HEK293 (cell line): ENCODE results near the gene AMT.

Source experiments
- CTCF ChIA-PET: fragments of 350-600 bp; formaldehyde crosslinking; extraction: SDS; loops from one replicate; lab custom pipeline; 2021; ENCODE audit warnings: antibody characterized with exemption; lab: Yijun Ruan, JAX
- POLR2A ChIA-PET: fragments of 300-600 bp; formaldehyde crosslinking; extraction: SDS; loops from one replicate; lab custom pipeline; 2020; ENCODE audit warnings: antibody characterized with exemption, inconsistent platforms; lab: Yijun Ruan, JAX
- H3K27ac ChIP-seq: fragments of 200-500 bp; sonication (Bioruptor generic); 2 replicates; pipeline ENCODE4 v1.5.1; 2014; ENCODE audit warnings: low read depth, low read length, control low read depth, inconsistent platforms; ENCODE audit errors: extremely low read depth
- H3K36me3 ChIP-seq, 2 experiments: fragments of 200-500 bp in 1 of 2; sonication (Bioruptor generic) in 1 of 2; 1 replicate in 1 of 2; 2 replicates in 1 of 2; pipeline ENCODE4 v1.5.1; 2014 to 2017; ENCODE audit warnings: inconsistent platforms in 2 of 2, low read length in 2 of 2; ENCODE audit not compliant: control insufficient read depth in 2 of 2, insufficient read depth in 1 of 2
- H3K4me1 ChIP-seq: fragments of 200-500 bp; sonication (Bioruptor generic); 2 replicates; pipeline ENCODE4 v1.5.1; 2014; ENCODE audit warnings: mild to moderate bottlenecking, low read length, inconsistent platforms; ENCODE audit not compliant: control insufficient read depth, insufficient read depth
- H3K4me3 ChIP-seq: 2 replicates; pipeline ENCODE4 v1.5.1; 2011; ENCODE audit warnings: low read depth, mild to moderate bottlenecking, control low read depth, low read length, moderate library complexity
- H3K9me3 ChIP-seq: fragments of 200-500 bp; sonication (Bioruptor generic); 2 replicates; pipeline ENCODE4 v1.5.1; 2014; ENCODE audit warnings: low read depth, low read length, inconsistent platforms; ENCODE audit not compliant: control insufficient read depth, insufficient read depth
- IKZF3 ChIP-seq: fragments of 450-650 bp; IDR thresholded peaks from 2 replicates; pipeline ENCODE4 v1.5.0; 2018; ENCODE audit warnings: missing biosample characterization, mild to moderate bottlenecking, missing genetic modification characterization, moderate library complexity
- KLF10 ChIP-seq: fragments of 450-650 bp; IDR thresholded peaks from 2 replicates; pipeline ENCODE4 v1.5.1; 2018; ENCODE audit warnings: missing biosample characterization, mild to moderate bottlenecking, missing genetic modification characterization
- REPIN1 ChIP-seq: fragments of 450-650 bp; formaldehyde crosslinking; IDR thresholded peaks from 2 replicates; pipeline ENCODE4 v1.5.1; 2017; ENCODE audit warnings: missing biosample characterization, missing genetic modification characterization, low read depth
- SALL2 ChIP-seq: fragments of 450-650 bp; formaldehyde crosslinking; IDR thresholded peaks from 2 replicates; pipeline ENCODE4 v1.5.0; 2017; ENCODE audit warnings: missing biosample characterization, mild to moderate bottlenecking, missing genetic modification characterization, borderline replicate concordance
- SETDB1 ChIP-seq: IDR thresholded peaks from one replicate; pipeline ENCODE4 v1.6.1; 2017; ENCODE audit warnings: mild to moderate bottlenecking, low read length, moderate library complexity, mixed read lengths; ENCODE audit not compliant: insufficient read length
- SP3 ChIP-seq: fragments of 450-650 bp; formaldehyde crosslinking; IDR thresholded peaks from 2 replicates; pipeline ENCODE4 v1.5.1; 2016; ENCODE audit warnings: missing biosample characterization, missing genetic modification characterization
- SP7 ChIP-seq: fragments of 450-650 bp; formaldehyde crosslinking; IDR thresholded peaks from 2 replicates; pipeline ENCODE4 v1.5.1; 2016; ENCODE audit warnings: missing biosample characterization, missing genetic modification characterization
- ZBTB10 ChIP-seq: fragments of 450-650 bp; formaldehyde crosslinking; IDR thresholded peaks from 2 replicates; pipeline ENCODE4 v1.5.1; 2016; ENCODE audit warnings: missing biosample characterization, missing genetic modification characterization
- ZBTB49 ChIP-seq: fragments of 450-650 bp; formaldehyde crosslinking; IDR thresholded peaks from 2 replicates; pipeline ENCODE4 v1.5.1; 2016; ENCODE audit warnings: missing biosample characterization, missing genetic modification characterization, low read depth
- ZNF140 ChIP-seq: fragments of 450-650 bp; formaldehyde crosslinking; IDR thresholded peaks from 2 replicates; pipeline ENCODE4 v1.5.1; 2016; ENCODE audit warnings: missing biosample characterization, missing genetic modification characterization
- ZNF157 ChIP-seq: fragments of 450-650 bp; formaldehyde crosslinking; IDR thresholded peaks from 2 replicates; pipeline ENCODE4 v1.5.1; 2016; ENCODE audit warnings: missing biosample characterization, missing genetic modification characterization
- ZNF223 ChIP-seq: fragments of 450-650 bp; formaldehyde crosslinking; IDR thresholded peaks from 2 replicates; pipeline ENCODE4 v1.5.1; 2016; ENCODE audit warnings: missing biosample characterization, missing genetic modification characterization
- ZNF292 ChIP-seq: fragments of 450-650 bp; formaldehyde crosslinking; IDR thresholded peaks from 2 replicates; pipeline ENCODE4 v1.5.1; 2016; ENCODE audit warnings: low read depth, missing biosample characterization, missing genetic modification characterization, borderline replicate concordance
- ZNF302 ChIP-seq: fragments of 450-650 bp; formaldehyde crosslinking; IDR thresholded peaks from 2 replicates; pipeline ENCODE4 v1.5.1; 2016; ENCODE audit warnings: missing biosample characterization, missing genetic modification characterization, low read depth
- ZNF335 ChIP-seq: fragments of 450-650 bp; formaldehyde crosslinking; conservative IDR thresholded peaks from 2 replicates; pipeline ENCODE4 v1.5.1; 2016; ENCODE audit warnings: missing biosample characterization, missing genetic modification characterization
- ZNF391 ChIP-seq: fragments of 450-650 bp; formaldehyde crosslinking; IDR thresholded peaks from 2 replicates; pipeline ENCODE4 v1.5.1; 2016; ENCODE audit warnings: low read depth, missing biosample characterization, missing genetic modification characterization, borderline replicate concordance
- ZNF394 ChIP-seq: fragments of 450-650 bp; formaldehyde crosslinking; IDR thresholded peaks from 2 replicates; pipeline ENCODE4 v1.5.1; 2016; ENCODE audit warnings: missing biosample characterization, missing genetic modification characterization, mild to moderate bottlenecking, moderate library complexity, borderline replicate concordance
- ZNF473 ChIP-seq: fragments of 450-650 bp; formaldehyde crosslinking; IDR thresholded peaks from 2 replicates; pipeline ENCODE4 v1.5.1; 2017; ENCODE audit warnings: missing biosample characterization, missing genetic modification characterization
- ZNF670 ChIP-seq: fragments of 450-650 bp; formaldehyde crosslinking; IDR thresholded peaks from 2 replicates; pipeline ENCODE4 v1.5.1; 2016; ENCODE audit warnings: missing biosample characterization, missing genetic modification characterization, low read depth
- ZNF791 ChIP-seq: fragments of 450-650 bp; formaldehyde crosslinking; IDR thresholded peaks from 2 replicates; pipeline ENCODE4 v1.5.1; 2016; ENCODE audit warnings: missing biosample characterization, missing genetic modification characterization
- ZNF830 ChIP-seq: fragments of 450-650 bp; IDR thresholded peaks from 2 replicates; pipeline ENCODE4 v1.5.0; 2018; ENCODE audit warnings: missing biosample characterization, missing genetic modification characterization, low read depth, mild to moderate bottlenecking, moderate library complexity
- ZNF837 ChIP-seq: fragments of 450-650 bp; formaldehyde crosslinking; IDR thresholded peaks from 2 replicates; pipeline ENCODE4 v1.5.1; 2016; ENCODE audit warnings: missing biosample characterization, missing genetic modification characterization
- ZXDB ChIP-seq: fragments of 450-650 bp; formaldehyde crosslinking; IDR thresholded peaks from 2 replicates; pipeline ENCODE4 v1.5.1; 2016; ENCODE audit warnings: missing biosample characterization, missing genetic modification characterization

AMT gene

GRCh38 chr3:49460956-49461355 is 38.7 kb upstream of the AMT start (continued):
- no peak for TF ChIP-seq SETDB1

- no peak overlapping the region for H3K27ac ChIP-seq
- H3K4me3 ChIP-seq: no peak overlapping the region
- no peaks in the 10 kb centered on the region for H3K36me3 ChIP-seq
- no peaks in the 10 kb centered on the region for H3K4me1 ChIP-seq
- TF ChIP-seq SALL2 (tag by site-specific recombination) (no peak), SP3 (tag by site-specific recombination) (no peak), ZNF830 (tag by site-specific recombination) (no peak), ZNF335 (tag by site-specific recombination) (peak; percentile 51; the same call in 1 of the 2 replicates)
- POLR2A ChIA-PET: interaction anchor here (2.1 kb wide), 1 partner anchor 9 kb away, joined by 6 read pairs; the partner anchor contains the start of gene DAG1
- CTCF ChIA-PET: interaction anchor here (0.6 to 1.3 kb wide), 4 partner anchors 9 to 724 kb away, joined by 3 to 4 read pairs (median 4); no protein-coding TSS in a partner anchor
- no peaks in the 10 kb centered on the region for H3K9me3 ChIP-seq
Measured at GRCh38 chr3:49460188-49460890, 38.1 kb upstream of the AMT start.

GRCh38 chr3:49456466-49456865 is 34.2 kb upstream of the AMT start:
- POLR2A ChIA-PET: interaction anchor here (1.8 kb wide), 1 partner anchor 14 kb away, joined by 4 read pairs; the partner anchor contains the start of gene DAG1
- CTCF ChIA-PET: interaction anchor here (0.6 kb wide), 1 partner anchor 217 kb away, joined by 6 read pairs; no protein-coding TSS in a partner anchor
- no peak for TF ChIP-seq ZXDB (tag by site-specific recombination)
- TF ChIP-seq ZNF837 (tag by site-specific recombination): no peak
- TF ChIP-seq ZNF292: no peak
- TF ChIP-seq ZBTB10 (tag by site-specific recombination): no peak
- TF ChIP-seq ZNF391 (tag by site-specific recombination): no peak
- TF ChIP-seq ZNF302 (tag by site-specific recombination): no peak
- no peak for TF ChIP-seq ZNF223 (tag by site-specific recombination)
- TF ChIP-seq SP7 (tag by site-specific recombination): no peak
- TF ChIP-seq SALL2 (tag by site-specific recombination): no peak
- no peak for TF ChIP-seq ZBTB49
- no peak for TF ChIP-seq ZNF670 (tag by site-specific recombination)
- TF ChIP-seq ZNF473 (tag by site-specific recombination): no peak
- no peak for TF ChIP-seq KLF10 (tag by site-specific recombination)
- TF ChIP-seq ZNF140 (tag by site-specific recombination): no peak
- TF ChIP-seq ZNF791: no peak
- no peak for TF ChIP-seq REPIN1
- TF ChIP-seq IKZF3: no peak
- TF ChIP-seq ZNF394 (tag by site-specific recombination): no peak
- TF ChIP-seq ZNF157 (tag by site-specific recombination): no peak
- Histone ChIP-seq H3K4me3 (no peak overlapping the region), H3K36me3 (no peaks in the 10 kb centered on the region), H3K9me3 (no peaks in the 10 kb centered on the region), H3K4me1 (no peaks in the 10 kb centered on the region), H3K27ac (no peak overlapping the region)
